Type B pancreatic cell (in vitro differentiated cells): Measurements from ENCODE around the gene TXNRD1. TPM values are rescaled to one million over a fixed set of nuclear protein-coding genes. Genes with fewer than 3 reads are reported as not detected.

Experiments
- DNase-seq: peaks from one replicate; pipeline ENCODE4 v3.0.0; 2021; ENCODE audit warnings: mixed read lengths; ENCODE audit not compliant: unreplicated experiment; ENCODE audit errors: extremely low spot score
- H3K27ac Mint-ChIP-seq: 2 replicates; pipeline ENCODE4 v1.8.0; 2021; ENCODE audit warnings: mild to moderate bottlenecking, mixed read lengths
- H3K27me3 Mint-ChIP-seq: 2 replicates; pipeline ENCODE4 v1.8.0; 2021; ENCODE audit warnings: mixed read lengths
- H3K36me3 Mint-ChIP-seq: 2 replicates; pipeline ENCODE4 v1.8.0; 2021; ENCODE audit warnings: mixed read lengths
- H3K4me1 Mint-ChIP-seq: one replicate; pipeline ENCODE4 v1.8.0; 2021; ENCODE audit warnings: mixed read lengths; ENCODE audit not compliant: unreplicated experiment
- H3K4me3 Mint-ChIP-seq: 2 replicates; pipeline ENCODE4 v1.8.0; 2021; ENCODE audit warnings: mild to moderate bottlenecking, mixed read lengths
- H3K9me3 Mint-ChIP-seq: 2 replicates; pipeline ENCODE4 v1.8.0; 2021; ENCODE audit warnings: mixed read lengths
- CTCF ChIP-seq: fragments of 200-600 bp; sonication (generic); conservative IDR thresholded peaks from 2 replicates; pipeline ENCODE4 v1.5.0; 2021; ENCODE audit warnings: antibody characterized with exemption, mild to moderate bottlenecking
- total RNA-seq: library from RNA; stranded (reverse); gene quantifications from 2 replicates; pipeline ENCODE4 v1.2.1, GENCODE V29; 2021; ENCODE audit warnings: low replicate concordance

Gene TXNRD1
- total RNA-seq, 1 donor from 2014 or later: 94.7 TPM

DNA sequence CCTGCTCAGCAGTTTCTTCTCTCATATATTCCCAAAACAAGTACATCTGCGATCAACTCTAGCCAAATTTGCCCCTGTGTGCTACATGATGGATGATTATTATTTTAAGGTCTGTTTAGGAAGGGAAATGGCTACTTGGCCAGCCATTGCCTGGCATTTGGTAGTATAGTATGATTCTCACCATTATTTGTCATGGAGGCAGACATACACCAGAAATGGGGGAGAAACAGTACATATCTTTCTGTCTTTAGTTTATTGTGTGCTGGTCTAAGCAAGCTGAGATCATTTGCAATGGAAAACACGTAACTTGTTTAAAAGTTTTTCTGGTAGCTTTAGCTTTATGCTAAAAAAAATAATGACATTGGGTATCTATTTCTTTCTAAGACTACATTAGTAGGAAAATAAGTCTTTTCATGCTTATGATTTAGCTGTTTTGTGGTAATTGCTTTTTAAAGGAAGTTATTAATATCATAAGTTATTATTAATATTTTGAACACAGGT, 133.5 kb downstream of the TXNRD1 start:
- Mint-ChIP-seq H3K4me3 (no peak overlapping the region), H3K27ac (no peak overlapping the region), H3K4me1 (no peaks in the 10 kb centered on the region), H3K36me3 (peaks cover 28% of the 10 kb centered on the region), H3K9me3 (no peaks in the 10 kb centered on the region), H3K27me3 (no peaks in the 10 kb centered on the region)
- DNase-seq: no peak
- TF ChIP-seq CTCF: no peak

GRCh38 chr12:104350211-104351056, 134.9 kb downstream of the TXNRD1 start:
- H3K27ac Mint-ChIP-seq: no peak overlapping the region

GRCh38 chr12:104351057-104351983, 135.7 kb downstream of the TXNRD1 start:
- TF ChIP-seq CTCF: no peak
- Mint-ChIP-seq H3K36me3 (peaks cover 23% of the 10 kb centered on the region), H3K27me3 (no peaks in the 10 kb centered on the region), H3K9me3 (no peaks in the 10 kb centered on the region), H3K4me3 (no peak overlapping the region), H3K4me1 (no peaks in the 10 kb centered on the region), H3K27ac (no peak overlapping the region)
- no peak for DNase-seq

More at GRCh38 chr12:104350211-104351056, 134.9 kb downstream of the TXNRD1 start:
- H3K4me1 Mint-ChIP-seq: no peaks in the 10 kb centered on the region
- no peaks in the 10 kb centered on the region for H3K9me3 Mint-ChIP-seq
- no peaks in the 10 kb centered on the region for H3K27me3 Mint-ChIP-seq
- no peak overlapping the region for H3K4me3 Mint-ChIP-seq
- no peak for TF ChIP-seq CTCF
- no peak for DNase-seq
- peaks cover 25% of the 10 kb centered on the region for H3K36me3 Mint-ChIP-seq

- TF ChIP-seq CTCF: no peak
- H3K27ac Mint-ChIP-seq: no peak overlapping the region
- DNase-seq: no peak
- H3K27me3 Mint-ChIP-seq: no peaks in the 10 kb centered on the region
- H3K4me1 Mint-ChIP-seq: no peaks in the 10 kb centered on the region
- no peaks in the 10 kb centered on the region for H3K9me3 Mint-ChIP-seq
- peaks cover 23% of the 10 kb centered on the region for H3K36me3 Mint-ChIP-seq
- no peak overlapping the region for H3K4me3 Mint-ChIP-seq
Measured at GRCh38 chr12:104352106-104352713, 136.6 kb downstream of the TXNRD1 start.
